ENCODE results near the gene SFI1. TPM values are rescaled to one million over a fixed set of nuclear protein-coding genes. Genes with fewer than 3 reads are reported as not detected.

The SFI1 gene
- total and polyA plus RNA-seq, 2 of the 4 experiments (the other 2 are of a cell fraction): 9.9 to 12.0 TPM

GRCh38 chr22:31595271-31595670, 98.9 kb downstream of the SFI1 start:
- H3K9ac ChIP-seq (ENCODE audit: low read depth, low read length): no peak overlapping the region
- CTCF ChIA-PET: no interaction called here
- no peak overlapping the region for H3K4ac ChIP-seq (ENCODE audit: low read depth, low read length)
- H3K27me3 ChIP-seq (ENCODE audit: control insufficient read depth, insufficient read depth, low read length): no peaks in the 10 kb centered on the region
- ATAC-seq (ENCODE audit: low read depth) (no peak), DNase-seq (no peak)
- H3K9me1 ChIP-seq (ENCODE audit: insufficient read depth, low read length): 0 out of 2 replicates have a peak, but pooled peaks cover under 1% of the 10 kb centered on the region
- no peak overlapping the region for H2BK120ac ChIP-seq (ENCODE audit: low read depth, low read length)
- in situ Hi-C loops (cut with MboI; ENCODE audit: low sequenced_read_pairs) (no loop called here), dilution Hi-C loops (cut with HindIII; ENCODE audit: low sequenced_read_pairs, unreplicated experiment) (no loop called here), intact Hi-C loops (cut with micrococcal nuclease) (no loop called here)
- no peaks in the 10 kb centered on the region for H4K20me1 ChIP-seq (ENCODE audit: insufficient read depth, low read length)
- no peak overlapping the region for H2BK5ac ChIP-seq (ENCODE audit: low read depth, low read length, poor library complexity, severe bottlenecking)
- no peaks in the 10 kb centered on the region for H3K4me1 ChIP-seq (ENCODE audit: control insufficient read depth, insufficient read depth, low read length)
- no peak overlapping the region for H2AK9ac ChIP-seq (replicated peaks; ENCODE audit: low read depth, low read length, poor library complexity)
- no peak overlapping the region for H3K27ac ChIP-seq (ENCODE audit: insufficient read depth, low read length)
- H4K8ac ChIP-seq (ENCODE audit: low read depth in 2 of 2, low read length in 2 of 2): no peak overlapping the region
- H3K14ac ChIP-seq (replicated peaks; ENCODE audit: low read depth, low read length): no peak overlapping the region
- POLR2A ChIA-PET (ENCODE audit: unreplicated experiment): no interaction called here
- no peak overlapping the region for H4K5ac ChIP-seq (ENCODE audit: low read depth, low read length)
- H2AFZ ChIP-seq (replicated peaks; ENCODE audit: low read length, poor library complexity): no peak overlapping the region
- BruUV-seq (replicated peaks): no TSS peak
- no peak overlapping the region for H3K23ac ChIP-seq (ENCODE audit: low read depth, low read length)
- H2BK15ac ChIP-seq (ENCODE audit: low read depth, low read length): no peak overlapping the region
- 100% methylated on average over 1 of the region's 2 CpGs; no CpG with 5 or more reads in 1 of the 2 experiments for WGBS, 2 experiments (ENCODE audit: extremely low coverage in 2 of 2, insufficient read length in 1 of 2)
- H3K4me3 ChIP-seq (ENCODE audit: insufficient read depth, low read depth, low read length): no peak overlapping the region
- H3K18ac ChIP-seq (ENCODE audit: low read depth, low read length): no peak overlapping the region
- no peak overlapping the region for H3K56ac ChIP-seq (ENCODE audit: extremely low read depth, insufficient read depth, low read length)
- no peaks in the 10 kb centered on the region for H3K36me3 ChIP-seq (ENCODE audit: control insufficient read depth, insufficient read depth, low read length)
- 0 out of 4 replicates have a peak, but pooled peaks cover 0 to under 1% of the 10 kb centered on the region in 2 experiments for H3K79me1 ChIP-seq (ENCODE audit: low read depth in 1 of 2, low read length in 2 of 2)
- no peaks in the 10 kb centered on the region for H3K9me3 ChIP-seq (ENCODE audit: control insufficient read depth, insufficient read depth, low read length)
- no peak overlapping the region for H2BK20ac ChIP-seq (ENCODE audit: low read depth, low read length)
- no peak overlapping the region; the same call in 1 of the 2 replicates for H2AK5ac ChIP-seq (ENCODE audit: low read depth, low read length)
- no peak overlapping the region for H4K91ac ChIP-seq (ENCODE audit: insufficient read depth, low read depth, low read length)
- no peak for TF ChIP-seq SMC3 (IDR thresholded peaks at IDR 0.05; ENCODE audit: low read depth, low read length)
- TF ChIP-seq ELK1 (IDR thresholded peaks at IDR 0.05; ENCODE audit: borderline replicate concordance, low read depth, low read length): no peak
- no peak for TF ChIP-seq RCOR1 (IDR thresholded peaks at IDR 0.05; ENCODE audit: insufficient replicate concordance, low read length)
- TF ChIP-seq MAZ (IDR thresholded peaks at IDR 0.05; ENCODE audit: borderline replicate concordance, low read depth, low read length): no peak
- TF ChIP-seq POLR2A (IDR thresholded peaks at IDR 0.05; ENCODE audit: low read depth, low read length): no peak
- no peak for TF ChIP-seq MXI1 (IDR thresholded peaks at IDR 0.05; ENCODE audit: borderline replicate concordance, low read depth, low read length)
- TF ChIP-seq NFE2L2 (IDR thresholded peaks at IDR 0.05; ENCODE audit: low read depth, low read length): no peak
- no peak for TF ChIP-seq CEBPB (IDR thresholded peaks at IDR 0.05; ENCODE audit: low read depth, low read length)
- no peak for TF ChIP-seq RAD21 (IDR thresholded peaks at IDR 0.05; ENCODE audit: low read length)
- TF ChIP-seq CHD1 (IDR thresholded peaks at IDR 0.05; ENCODE audit: low read depth, low read length): no peak
- no peak for TF ChIP-seq FOS (IDR thresholded peaks at IDR 0.05; ENCODE audit: low read depth, low read length)
- no peak for TF ChIP-seq BHLHE40 (IDR thresholded peaks at IDR 0.05; ENCODE audit: low read depth, low read length)
- no peak for TF ChIP-seq MAFK (IDR thresholded peaks at IDR 0.05; ENCODE audit: low read depth, low read length)
- TF ChIP-seq, protein P1, sequence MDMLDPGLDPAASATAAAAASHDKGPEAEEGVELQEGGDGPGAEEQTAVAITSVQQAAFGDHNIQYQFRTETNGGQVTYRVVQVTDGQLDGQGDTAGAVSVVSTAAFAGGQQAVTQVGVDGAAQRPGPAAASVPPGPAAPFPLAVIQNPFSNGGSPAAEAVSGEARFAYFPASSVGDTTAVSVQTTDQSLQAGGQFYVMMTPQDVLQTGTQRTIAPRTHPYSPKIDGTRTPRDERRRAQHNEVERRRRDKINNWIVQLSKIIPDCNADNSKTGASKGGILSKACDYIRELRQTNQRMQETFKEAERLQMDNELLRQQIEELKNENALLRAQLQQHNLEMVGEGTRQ (IDR thresholded peaks at IDR 0.05; ENCODE audit: low read depth, low read length): no peak
- no peak for TF ChIP-seq RFX5 (IDR thresholded peaks at IDR 0.05; ENCODE audit: low read depth, low read length)
- TF ChIP-seq, protein P2, sequence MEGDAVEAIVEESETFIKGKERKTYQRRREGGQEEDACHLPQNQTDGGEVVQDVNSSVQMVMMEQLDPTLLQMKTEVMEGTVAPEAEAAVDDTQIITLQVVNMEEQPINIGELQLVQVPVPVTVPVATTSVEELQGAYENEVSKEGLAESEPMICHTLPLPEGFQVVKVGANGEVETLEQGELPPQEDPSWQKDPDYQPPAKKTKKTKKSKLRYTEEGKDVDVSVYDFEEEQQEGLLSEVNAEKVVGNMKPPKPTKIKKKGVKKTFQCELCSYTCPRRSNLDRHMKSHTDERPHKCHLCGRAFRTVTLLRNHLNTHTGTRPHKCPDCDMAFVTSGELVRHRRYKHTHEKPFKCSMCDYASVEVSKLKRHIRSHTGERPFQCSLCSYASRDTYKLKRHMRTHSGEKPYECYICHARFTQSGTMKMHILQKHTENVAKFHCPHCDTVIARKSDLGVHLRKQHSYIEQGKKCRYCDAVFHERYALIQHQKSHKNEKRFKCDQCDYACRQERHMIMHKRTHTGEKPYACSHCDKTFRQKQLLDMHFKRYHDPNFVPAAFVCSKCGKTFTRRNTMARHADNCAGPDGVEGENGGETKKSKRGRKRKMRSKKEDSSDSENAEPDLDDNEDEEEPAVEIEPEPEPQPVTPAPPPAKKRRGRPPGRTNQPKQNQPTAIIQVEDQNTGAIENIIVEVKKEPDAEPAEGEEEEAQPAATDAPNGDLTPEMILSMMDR (conservative IDR thresholded peaks at IDR 0.05; ENCODE audit: low read depth, low read length): no peak
- H3K4me2 ChIP-seq (ENCODE audit: low read depth, low read length): no peak overlapping the region

All from IMR-90 (cell line).